Esophagus squamous epithelium (tissue), 5 donors: ENCODE results near the gene CLSTN1. TPM values are rescaled to one million over a fixed set of nuclear protein-coding genes. Genes with fewer than 3 reads are reported as not detected.
A peak's percentile ranks its signal among the peaks of the same experiment; 100 is the strongest.

Source experiments
- DNase-seq: peaks from one replicate; lab custom pipeline; 2025; lab: John Stamatoyannopoulos, UW
- H3K27ac ChIP-seq, 4 donors: fragments of 200-600 bp; sonication (generic); one replicate each; pipeline ENCODE4 v1.5.1; 2016 to 2019; ENCODE audit warnings: mild to moderate bottlenecking in 1 of 4
- H3K27me3 ChIP-seq, 4 donors: fragments of 200-600 bp; sonication (generic); 1 replicate in 3 of 4; 2 replicates in 1 of 4; pipeline versions ENCODE4 v1.5.1 to v1.6.0; 2017 to 2021; ENCODE audit warnings: antibody characterized with exemption in 1 of 4
- H3K36me3 ChIP-seq, 3 donors: fragments of 200-600 bp; sonication (generic); one replicate each; pipeline ENCODE4 v1.5.1; 2016 to 2019
- H3K4me1 ChIP-seq, 3 donors: fragments of 200-600 bp; sonication (generic); one replicate each; pipeline ENCODE4 v1.5.1; 2017 to 2019
- H3K4me3 ChIP-seq, 4 donors: fragments of 200-600 bp; sonication (generic); 1 replicate in 3 of 4; 2 replicates in 1 of 4; pipeline ENCODE4 v1.5.1; 2016 to 2019; ENCODE audit warnings: mild to moderate bottlenecking in 2 of 4, moderate library complexity in 1 of 4
- H3K9me3 ChIP-seq, 3 donors: fragments of 200-600 bp; sonication (generic); one replicate each; pipeline ENCODE4 v1.5.1; 2016 to 2019
- POLR2A ChIP-seq, 4 donors: fragments of 450-650 bp; IDR thresholded peaks; one replicate each; pipeline ENCODE4 v1.6.1; 2017; ENCODE audit warnings: antibody characterized with exemption in 4 of 4, mild to moderate bottlenecking in 4 of 4, moderate library complexity in 3 of 4
- WGBS, 2 donors: methylation state at CpG; one replicate each; pipeline ENCODE4 v1.1.5; 2018; 5-methylcytosine and 5-hydroxymethylcytosine counted together
- intact Hi-C: fragments of 100-400 bp; cut with DNase I; formaldehyde crosslinking; loops from one replicate; pipeline ENCODE4 v1.15.0; 2022
- total RNA-seq, 4 donors: library from RNA; depleted of rRNA; stranded (reverse); fragments of >200 nt; gene quantifications; one replicate each; pipeline ENCODE4 v1.1.0, GENCODE V29; 2016
- TF ChIP-seq, protein P1 (sequence below), 6 experiments: fragments of 450-650 bp in 4 of 6; fragments of 200-600 bp in 2 of 6; sonication (generic) in 2 of 6; IDR thresholded peaks; one replicate each; pipeline ENCODE4 v1.5.1; 2016 to 2019; ENCODE audit warnings: antibody characterized with exemption in 6 of 6, mild to moderate bottlenecking in 4 of 6, moderate library complexity in 4 of 6
- donor health status: DM: yes; HTN: yes; CAD: no.

The CLSTN1 gene
- total RNA-seq, 4 donors from 2014 or later, result 57.3 to 68.4 (median 65.3) TPM

DNA sequence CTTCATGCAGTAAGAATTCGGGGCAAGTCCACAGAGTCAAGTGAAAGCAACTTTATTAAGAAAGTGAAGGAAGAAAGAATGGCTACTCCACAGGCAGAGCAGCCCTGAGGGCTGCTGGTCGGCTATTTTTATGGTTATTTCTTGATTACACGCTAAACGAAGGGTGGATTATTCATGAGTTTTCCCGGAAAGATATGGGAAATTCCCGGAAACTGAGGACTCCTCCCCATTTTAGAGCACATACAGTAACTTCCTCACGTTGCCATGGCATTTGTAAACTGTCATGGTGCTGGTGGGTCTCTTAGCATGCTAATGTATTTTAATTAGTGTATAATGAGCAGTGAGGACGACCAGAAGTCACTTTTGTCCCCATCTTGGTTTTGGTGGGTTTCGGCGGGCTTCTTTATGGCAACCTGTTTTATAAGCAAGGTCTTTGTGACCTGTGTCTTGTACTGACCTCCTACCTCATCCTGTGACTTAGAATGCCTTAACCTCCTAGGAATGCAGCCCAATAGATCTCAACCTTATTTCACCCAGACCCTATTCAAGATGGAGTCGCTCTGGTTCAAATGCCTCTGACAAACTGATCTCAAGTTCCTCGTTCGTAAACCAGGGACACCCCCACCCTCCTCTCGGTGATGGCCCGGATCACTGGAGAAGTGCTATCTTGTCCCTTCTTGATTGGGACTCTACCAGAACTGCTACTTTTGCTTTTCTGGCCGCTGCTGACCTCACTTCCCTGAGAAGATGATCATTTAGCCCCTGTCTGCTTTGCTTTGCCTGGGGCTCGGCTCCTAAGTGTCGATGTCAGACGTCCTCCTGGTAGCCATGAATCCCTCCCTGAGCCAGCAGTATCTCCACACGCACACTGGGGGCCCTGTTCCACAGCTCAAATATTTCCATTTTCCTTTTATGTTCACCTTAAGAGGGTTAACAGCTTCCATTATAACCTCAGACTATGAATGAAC, 48.8 kb downstream of the CLSTN1 start:
- intact Hi-C loops, result no loop called here
- peak overlapping the region in 2 of 4 donors; percentile 1 to 22 for H3K27ac ChIP-seq
- DNase-seq, result no peak
- TF ChIP-seq, protein P1, sequence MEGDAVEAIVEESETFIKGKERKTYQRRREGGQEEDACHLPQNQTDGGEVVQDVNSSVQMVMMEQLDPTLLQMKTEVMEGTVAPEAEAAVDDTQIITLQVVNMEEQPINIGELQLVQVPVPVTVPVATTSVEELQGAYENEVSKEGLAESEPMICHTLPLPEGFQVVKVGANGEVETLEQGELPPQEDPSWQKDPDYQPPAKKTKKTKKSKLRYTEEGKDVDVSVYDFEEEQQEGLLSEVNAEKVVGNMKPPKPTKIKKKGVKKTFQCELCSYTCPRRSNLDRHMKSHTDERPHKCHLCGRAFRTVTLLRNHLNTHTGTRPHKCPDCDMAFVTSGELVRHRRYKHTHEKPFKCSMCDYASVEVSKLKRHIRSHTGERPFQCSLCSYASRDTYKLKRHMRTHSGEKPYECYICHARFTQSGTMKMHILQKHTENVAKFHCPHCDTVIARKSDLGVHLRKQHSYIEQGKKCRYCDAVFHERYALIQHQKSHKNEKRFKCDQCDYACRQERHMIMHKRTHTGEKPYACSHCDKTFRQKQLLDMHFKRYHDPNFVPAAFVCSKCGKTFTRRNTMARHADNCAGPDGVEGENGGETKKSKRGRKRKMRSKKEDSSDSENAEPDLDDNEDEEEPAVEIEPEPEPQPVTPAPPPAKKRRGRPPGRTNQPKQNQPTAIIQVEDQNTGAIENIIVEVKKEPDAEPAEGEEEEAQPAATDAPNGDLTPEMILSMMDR (IDR thresholded peaks at IDR 0.05), result no peak
- no peak for TF ChIP-seq POLR2A (IDR thresholded peaks at IDR 0.05)
- H3K9me3 ChIP-seq, result no peaks in the 10 kb centered on the region
- peaks cover 0 to 32% (median 0%) of the 10 kb centered on the region in 3 donors for H3K36me3 ChIP-seq
- 83% methylated on average over 16 to 20 of the region's 20 CpGs for WGBS, 2 donors
- no peak overlapping the region for H3K4me3 ChIP-seq
- peaks cover 0 to 24% (median 4%) of the 10 kb centered on the region in 3 donors for H3K4me1 ChIP-seq
- no peaks in the 10 kb centered on the region for H3K27me3 ChIP-seq

DNA sequence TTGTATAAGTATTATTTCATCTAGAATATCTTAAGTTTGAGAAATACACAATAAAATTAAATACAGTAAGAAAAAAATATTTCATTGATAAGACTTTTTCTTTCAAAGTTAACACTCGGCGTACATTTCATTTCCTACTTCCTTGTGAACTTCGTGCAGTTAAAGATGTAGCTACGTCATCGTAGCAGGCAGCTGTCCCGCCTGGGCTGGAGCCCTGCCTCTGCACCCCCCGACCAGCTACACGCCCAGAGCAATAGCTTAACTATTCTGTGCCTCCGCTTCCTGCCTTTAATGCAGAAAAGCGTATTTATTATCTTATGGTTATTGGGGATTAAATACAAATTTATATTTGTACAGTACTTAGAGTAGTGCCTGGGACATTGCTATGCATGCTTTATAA, 53.5 kb downstream of the CLSTN1 start:
- Histone ChIP-seq H3K27me3 (no peaks in the 10 kb centered on the region), H3K9me3 (no peaks in the 10 kb centered on the region), H3K4me3 (no peak overlapping the region), H3K27ac (peak overlapping the region in 2 of 4 donors; percentile 14 to 23), H3K36me3 (peaks cover 0 to 32% (median 0%) of the 10 kb centered on the region in 3 donors), H3K4me1 (peaks cover 0 to 41% (median 13%) of the 10 kb centered on the region in 3 donors)
- 56 to 80% methylated on average over 10 of the region's 10 CpGs for WGBS, 2 donors
- DNase-seq, result no peak
- no peak for TF ChIP-seq POLR2A (IDR thresholded peaks at IDR 0.05)
- TF ChIP-seq, protein P1 (IDR thresholded peaks at IDR 0.05), result no peak
- intact Hi-C loops, result no loop called here

DNA sequence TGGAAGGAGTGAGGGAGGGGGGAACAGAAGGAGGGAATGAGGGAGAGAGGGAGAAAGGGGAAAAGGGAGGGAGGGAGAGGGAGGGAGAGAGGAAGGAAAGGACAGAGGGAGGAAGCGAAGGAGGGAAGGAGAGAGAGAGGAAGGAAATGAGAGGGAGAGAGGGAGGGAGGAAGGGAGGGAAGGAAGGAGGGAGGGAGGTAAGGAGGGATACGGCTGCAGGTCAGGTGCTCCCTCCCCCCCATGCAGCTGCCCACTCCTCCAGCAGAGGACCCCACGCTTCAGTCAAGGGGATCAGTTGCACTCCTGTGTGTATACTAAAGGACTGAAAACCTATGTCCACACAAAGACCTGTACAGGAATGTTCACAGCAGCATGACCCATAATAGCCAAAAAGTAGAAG, 54.8 kb downstream of the CLSTN1 start:
- TF ChIP-seq, protein P1 (IDR thresholded peaks at IDR 0.05), result no peak
- no peak for TF ChIP-seq POLR2A (IDR thresholded peaks at IDR 0.05)
- H3K27ac ChIP-seq, result peak overlapping the region in 1 of 4 donors; percentile 22

DNA sequence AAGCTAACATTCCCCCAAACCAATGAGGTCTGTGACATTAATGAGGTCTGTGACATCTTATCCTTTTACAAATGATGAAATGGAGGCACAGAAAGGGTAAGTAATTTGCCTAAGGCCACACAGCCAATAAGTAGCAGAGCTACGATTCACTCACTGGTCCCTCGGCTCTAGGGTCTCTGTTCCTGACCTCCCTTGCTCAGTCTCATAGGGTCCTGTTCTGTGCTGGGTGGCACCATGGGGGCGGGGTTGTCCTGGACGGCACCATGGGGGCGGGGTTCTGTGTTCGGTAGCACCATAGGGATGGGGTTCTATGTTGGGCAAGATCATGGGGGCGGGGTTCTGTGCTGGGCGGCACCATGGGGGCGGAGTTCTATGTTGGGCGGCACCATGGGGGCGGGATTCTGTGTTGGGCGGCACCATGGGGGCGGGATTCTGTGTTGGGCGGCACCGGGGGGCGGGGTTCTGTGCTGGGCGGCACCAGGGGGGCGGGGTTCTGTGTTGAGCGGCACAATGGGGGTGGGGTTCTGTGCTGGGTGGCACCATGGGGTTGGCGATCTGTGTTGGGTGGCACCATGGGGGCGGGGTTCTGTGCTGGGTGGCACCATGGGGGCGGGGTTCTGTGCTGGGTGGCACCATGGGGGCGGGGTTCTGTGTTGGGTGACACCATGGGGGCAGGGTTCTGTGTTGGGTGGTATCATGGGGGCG, 55.6 kb downstream of the CLSTN1 start:
- intact Hi-C loops, result no loop called here
- TF ChIP-seq, protein P1 (IDR thresholded peaks at IDR 0.05), result no peak
- no peak for TF ChIP-seq POLR2A (IDR thresholded peaks at IDR 0.05)

More for the DNA sequence above, 54.8 kb downstream of the CLSTN1 start:
- Histone ChIP-seq H3K4me3 (no peak overlapping the region), H3K4me1 (peaks cover 0 to 47% (median 13%) of the 10 kb centered on the region in 3 donors), H3K9me3 (no peaks in the 10 kb centered on the region), H3K27me3 (no peaks in the 10 kb centered on the region), H3K36me3 (peaks cover 0 to 34% (median 0%) of the 10 kb centered on the region in 3 donors)
- DNase-seq, result no peak
- 80 to 84% methylated on average over 3 of the region's 3 CpGs for WGBS, 2 donors
- intact Hi-C loops, result no loop called here

More for the DNA sequence above, 55.6 kb downstream of the CLSTN1 start:
- H3K4me1 ChIP-seq, result peaks cover 0 to 47% (median 13%) of the 10 kb centered on the region in 3 donors
- no peak overlapping the region for H3K4me3 ChIP-seq
- WGBS, 2 donors, result 65 to 100% methylated on average over 2 of the region's 24 CpGs
- no peaks in the 10 kb centered on the region for H3K27me3 ChIP-seq
- no peaks in the 10 kb centered on the region for H3K9me3 ChIP-seq
- H3K27ac ChIP-seq, result peak overlapping the region in 1 of 4 donors; percentile 86
- peaks cover 0 to 39% (median 0%) of the 10 kb centered on the region in 3 donors for H3K36me3 ChIP-seq
- no peak for DNase-seq
